DND-41 (cell line): Measurements from ENCODE around the gene FAIM.

Experiments used
- EZH2 ChIP-seq: IDR thresholded peaks from 3 replicates; pipeline ENCODE4 v1.6.1; 2012; ENCODE audit warnings: borderline replicate concordance, low read depth, mild to moderate bottlenecking, moderate library complexity, low read length, inconsistent platforms; ENCODE audit not compliant: severe bottlenecking
- TF ChIP-seq, protein P1 (sequence below): IDR thresholded peaks from 2 replicates; pipeline ENCODE4 v1.5.1; 2012; ENCODE audit warnings: borderline replicate concordance, low read length, moderate library complexity, mild to moderate bottlenecking; ENCODE audit not compliant: poor library complexity, severe bottlenecking; ENCODE audit errors: extremely low read depth

- no peak for TF ChIP-seq EZH2
- TF ChIP-seq, protein P1, sequence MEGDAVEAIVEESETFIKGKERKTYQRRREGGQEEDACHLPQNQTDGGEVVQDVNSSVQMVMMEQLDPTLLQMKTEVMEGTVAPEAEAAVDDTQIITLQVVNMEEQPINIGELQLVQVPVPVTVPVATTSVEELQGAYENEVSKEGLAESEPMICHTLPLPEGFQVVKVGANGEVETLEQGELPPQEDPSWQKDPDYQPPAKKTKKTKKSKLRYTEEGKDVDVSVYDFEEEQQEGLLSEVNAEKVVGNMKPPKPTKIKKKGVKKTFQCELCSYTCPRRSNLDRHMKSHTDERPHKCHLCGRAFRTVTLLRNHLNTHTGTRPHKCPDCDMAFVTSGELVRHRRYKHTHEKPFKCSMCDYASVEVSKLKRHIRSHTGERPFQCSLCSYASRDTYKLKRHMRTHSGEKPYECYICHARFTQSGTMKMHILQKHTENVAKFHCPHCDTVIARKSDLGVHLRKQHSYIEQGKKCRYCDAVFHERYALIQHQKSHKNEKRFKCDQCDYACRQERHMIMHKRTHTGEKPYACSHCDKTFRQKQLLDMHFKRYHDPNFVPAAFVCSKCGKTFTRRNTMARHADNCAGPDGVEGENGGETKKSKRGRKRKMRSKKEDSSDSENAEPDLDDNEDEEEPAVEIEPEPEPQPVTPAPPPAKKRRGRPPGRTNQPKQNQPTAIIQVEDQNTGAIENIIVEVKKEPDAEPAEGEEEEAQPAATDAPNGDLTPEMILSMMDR: no peak
These were observed 65.3 kb downstream of the FAIM start for GRCh38 chr3:138673641-138674530.
